GM18499 (cell line): ENCODE measurements around the gene ABCB6.

Experiments
- ATAC-seq: cut with Tn5 transposase; IDR thresholded peaks from one replicate; pipeline ENCODE4 v1.9.1; 2021; ENCODE audit warnings: moderate number of reproducible peaks; ENCODE audit not compliant: insufficient read depth, unreplicated experiment

The ABCB6 gene

DNA sequence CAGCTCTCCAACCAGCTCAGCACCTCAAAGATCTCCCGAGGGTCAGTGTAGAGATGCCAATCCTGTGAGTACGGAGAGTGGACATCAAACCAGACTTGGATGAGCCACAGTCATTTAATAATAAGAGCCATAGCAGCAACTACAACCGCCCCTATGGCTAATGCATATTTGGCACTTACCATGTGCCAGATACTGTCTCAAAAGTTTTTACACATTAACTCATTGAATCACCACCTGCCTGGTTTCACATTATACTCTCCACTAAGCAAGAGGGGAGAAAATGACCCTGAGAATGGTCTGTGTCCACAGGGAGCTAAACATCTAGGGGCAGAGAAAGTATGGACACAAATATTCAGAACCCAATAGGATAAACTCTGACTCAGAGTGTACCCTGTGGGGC lies 44.6 kb downstream of the ABCB6 start:
- ATAC-seq, result no peak

DNA sequence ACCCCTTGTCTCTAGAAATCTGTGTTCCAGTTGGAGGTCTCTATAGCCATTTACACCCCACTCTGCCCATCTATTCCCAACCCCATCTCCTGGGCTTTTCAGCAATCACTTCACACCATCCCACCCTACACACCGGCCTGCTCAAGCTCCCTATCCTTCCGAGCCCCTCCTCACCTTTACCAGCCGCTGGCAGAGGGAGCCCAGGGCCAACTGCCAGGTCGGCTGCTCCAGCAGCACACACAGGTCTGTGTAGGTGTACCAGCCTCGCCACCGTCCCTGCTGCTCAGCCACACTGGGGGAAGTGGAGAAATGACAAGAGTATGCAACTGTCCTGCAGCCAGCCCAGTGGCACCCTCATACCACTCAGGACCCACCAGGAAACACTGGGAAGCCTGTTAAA lies 45.6 kb downstream of the ABCB6 start:
- no peak for ATAC-seq

DNA sequence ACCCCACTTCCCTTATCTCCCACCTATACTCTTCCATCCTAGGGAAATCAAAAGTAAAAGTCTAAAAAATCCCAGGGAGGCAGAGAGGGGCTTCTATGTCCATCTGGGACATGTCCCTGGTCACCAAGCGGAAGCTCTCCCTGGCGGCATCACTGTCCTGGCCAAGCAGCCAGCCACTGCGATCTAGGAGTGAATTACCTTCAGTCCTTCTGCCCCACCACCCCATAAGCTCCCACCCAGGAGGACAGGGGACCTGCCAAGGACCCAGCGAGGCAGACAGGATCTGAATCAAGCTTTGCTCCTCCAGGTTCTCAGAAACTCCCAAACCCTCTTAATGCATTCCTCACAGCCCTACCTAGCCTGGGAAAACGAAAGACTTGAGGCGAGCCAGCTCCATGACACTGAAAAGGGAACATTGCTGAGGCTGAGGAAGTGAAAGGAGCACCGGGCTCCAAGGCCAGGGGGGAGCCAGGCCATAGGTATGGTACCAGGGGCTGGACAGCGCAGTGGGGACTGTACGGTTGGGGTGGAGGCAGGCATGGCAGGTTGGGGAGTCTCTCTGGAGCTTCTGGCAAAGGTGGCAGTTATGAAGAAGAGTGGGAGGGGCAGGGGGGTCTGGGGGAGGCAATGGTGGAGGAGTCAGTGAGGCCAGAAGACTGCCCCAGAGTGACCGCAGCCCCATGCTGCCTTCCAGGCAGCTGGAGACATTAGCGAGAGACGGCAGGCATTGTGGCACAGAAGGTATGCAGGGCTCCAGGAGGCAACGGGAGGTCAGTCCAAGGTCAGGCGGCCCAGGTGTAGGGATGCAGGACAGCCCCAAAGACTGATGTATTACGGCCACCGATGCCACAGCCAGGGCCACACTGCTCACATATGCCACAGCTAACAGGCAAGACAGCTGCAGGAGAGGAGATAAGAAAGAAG lies 46.3 kb downstream of the ABCB6 start:
- ATAC-seq, result no peak

DNA sequence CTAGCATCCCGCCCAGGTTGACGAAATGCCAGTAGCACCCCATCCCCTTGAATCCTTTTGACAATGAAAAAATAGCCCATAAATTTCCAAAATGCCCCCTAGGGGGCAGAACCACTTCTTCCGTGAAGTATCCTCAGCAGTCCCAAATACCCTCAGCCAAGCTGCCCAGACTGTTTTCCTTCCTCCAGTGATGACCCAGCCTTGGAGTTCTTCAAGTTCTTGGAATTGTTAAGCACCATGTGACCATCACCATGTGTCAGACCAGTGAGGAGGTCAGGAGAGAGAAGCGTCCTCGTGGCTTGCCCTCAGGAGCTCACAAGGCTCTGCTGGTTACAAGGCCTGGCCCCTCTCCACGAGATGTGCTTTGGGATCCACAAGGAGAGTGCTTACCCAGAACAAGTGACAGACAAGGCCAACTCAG lies 47.5 kb downstream of the ABCB6 start:
- ATAC-seq, result no peak

DNA sequence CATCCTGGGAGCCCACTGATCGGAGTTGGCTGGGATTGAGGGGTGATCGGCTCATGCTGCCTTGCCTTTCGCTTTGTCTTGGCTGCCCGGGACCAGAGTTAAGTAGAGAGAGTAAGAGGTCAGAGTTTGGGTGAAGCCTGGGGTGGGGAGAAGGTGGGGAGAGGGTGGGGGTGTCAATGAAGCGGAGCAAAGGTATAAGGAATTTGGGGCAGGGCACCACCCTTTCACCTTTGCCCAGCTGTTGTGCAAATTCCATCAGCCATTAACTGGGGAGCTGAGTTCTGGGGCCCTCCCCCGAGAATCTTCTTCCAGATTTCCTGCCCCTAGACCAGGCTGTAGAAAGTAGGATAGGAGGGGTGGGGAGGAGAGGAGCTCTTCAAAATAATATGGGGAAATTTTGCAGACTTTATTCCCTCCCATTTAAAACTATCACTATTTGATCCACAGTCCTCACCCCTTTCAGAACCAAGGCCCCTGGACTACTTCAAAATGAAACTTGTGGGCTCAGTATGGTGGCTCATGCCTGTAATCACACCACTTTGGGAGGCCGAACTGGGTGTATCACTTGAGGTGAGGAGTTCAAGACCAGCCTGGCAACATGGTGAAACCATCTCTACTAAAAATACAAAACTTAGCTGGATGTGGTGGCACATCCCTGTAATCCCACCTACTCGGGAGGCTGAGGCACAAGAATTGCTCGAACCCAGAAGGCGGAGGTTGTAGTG lies 48.7 kb downstream of the ABCB6 start, which contains the start of gene SLC23A3:
SLC23A3 (minus strand) TSS at position 100 of the 725 bp plus-strand sequence; CDS start at position 55, 45 bp downstream.
- ATAC-seq, result no peak

DNA sequence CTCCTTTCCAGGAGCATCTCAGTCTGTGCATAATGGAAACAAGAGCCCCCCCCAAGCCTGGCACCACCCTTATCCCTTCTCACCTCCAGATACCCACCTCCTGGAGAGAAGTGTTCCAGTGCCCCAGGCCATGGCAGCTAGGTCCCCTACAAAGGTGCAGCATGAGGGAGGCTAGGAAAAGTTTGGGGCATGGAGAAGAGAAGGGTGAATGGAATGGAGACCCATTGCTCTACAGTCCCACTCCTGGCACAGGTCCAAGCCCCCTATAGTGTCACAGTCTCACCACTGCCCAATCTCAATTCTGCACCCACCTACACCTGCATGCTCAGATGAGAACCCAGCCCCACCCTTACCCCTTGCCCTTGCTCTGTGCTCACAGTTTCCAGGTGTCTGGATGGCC lies 49.8 kb downstream of the ABCB6 start:
- no peak for ATAC-seq

DNA sequence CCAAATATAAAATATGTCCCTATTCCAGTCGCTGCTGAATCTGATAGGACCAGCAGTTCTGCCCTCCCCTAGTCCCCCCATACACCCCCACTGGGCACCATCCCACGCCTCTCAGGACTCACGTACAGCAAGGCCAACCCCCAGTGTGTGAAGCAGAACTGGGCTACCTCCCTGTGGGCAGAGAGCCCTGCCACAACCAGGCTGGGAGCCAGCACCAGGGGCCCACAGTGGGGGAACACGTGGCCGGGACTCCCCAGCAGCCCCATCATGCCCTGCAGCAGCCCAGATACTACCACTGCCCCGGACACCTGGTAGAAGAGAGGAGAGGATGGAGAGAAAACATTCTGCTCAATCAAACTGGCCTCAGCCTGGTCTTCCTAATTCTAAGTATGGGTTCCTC lies 50.2 kb downstream of the ABCB6 start:
- no peak for ATAC-seq

DNA sequence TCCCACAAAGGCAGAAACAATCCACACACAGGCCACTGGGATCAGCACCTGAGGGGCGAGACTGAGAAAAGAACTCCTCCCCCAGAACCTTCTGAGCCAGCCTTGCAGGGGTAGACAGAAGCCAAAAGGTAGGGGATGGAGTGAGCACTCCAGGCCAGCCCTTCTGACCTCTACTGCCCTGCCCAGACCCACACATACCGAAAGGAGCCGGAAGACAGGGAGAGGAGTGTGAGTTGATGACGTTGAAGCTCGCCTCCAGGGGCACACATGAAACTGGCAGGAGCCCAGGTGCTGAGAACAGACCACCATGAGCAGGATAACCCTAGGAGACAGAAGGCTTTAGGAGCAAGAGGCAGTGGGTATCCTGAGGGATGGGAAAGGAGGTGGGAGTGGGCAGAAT lies 50.8 kb downstream of the ABCB6 start:
- ATAC-seq, result no peak

DNA sequence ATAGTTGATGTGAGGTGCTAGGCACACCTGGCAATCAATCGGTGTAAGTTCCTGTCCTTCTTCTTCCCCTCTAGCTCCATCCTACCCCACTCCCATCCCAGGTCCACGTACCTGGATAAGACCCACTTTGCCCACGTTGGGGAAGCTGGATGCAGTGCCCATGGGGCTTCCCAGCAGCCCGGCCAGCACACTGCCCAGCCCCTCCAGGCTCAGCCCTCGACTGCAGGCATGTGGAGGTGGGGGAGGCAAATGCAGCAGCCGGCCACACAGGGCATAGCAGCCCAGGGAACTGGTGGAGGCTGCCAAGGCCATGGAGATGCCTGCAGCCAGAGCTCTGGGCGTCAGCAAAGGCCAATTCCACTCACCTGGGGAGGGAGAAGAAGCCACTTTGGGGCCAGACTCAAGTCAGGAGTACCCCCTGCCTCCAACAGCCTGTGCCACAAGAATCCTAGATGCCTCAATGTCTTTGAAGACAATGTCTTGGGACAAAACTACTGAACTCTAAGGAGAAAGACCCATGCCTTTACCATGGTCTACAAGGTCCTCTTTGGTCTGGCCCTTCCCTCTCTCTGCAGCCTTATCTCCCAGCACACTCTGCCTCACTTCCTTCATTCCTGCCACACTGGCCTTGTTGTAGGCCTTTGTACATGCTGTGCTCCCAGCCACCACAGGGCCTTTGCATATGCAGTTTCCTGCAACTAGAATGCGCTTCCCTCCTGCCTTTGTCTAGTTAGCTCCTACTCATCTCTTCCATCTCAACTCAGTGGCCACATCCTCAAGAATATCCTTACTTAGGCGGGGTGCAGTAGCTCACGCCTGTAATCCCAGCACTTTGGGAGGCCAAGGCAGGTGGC lies 53.5 kb downstream of the ABCB6 start:
- no peak for ATAC-seq

DNA sequence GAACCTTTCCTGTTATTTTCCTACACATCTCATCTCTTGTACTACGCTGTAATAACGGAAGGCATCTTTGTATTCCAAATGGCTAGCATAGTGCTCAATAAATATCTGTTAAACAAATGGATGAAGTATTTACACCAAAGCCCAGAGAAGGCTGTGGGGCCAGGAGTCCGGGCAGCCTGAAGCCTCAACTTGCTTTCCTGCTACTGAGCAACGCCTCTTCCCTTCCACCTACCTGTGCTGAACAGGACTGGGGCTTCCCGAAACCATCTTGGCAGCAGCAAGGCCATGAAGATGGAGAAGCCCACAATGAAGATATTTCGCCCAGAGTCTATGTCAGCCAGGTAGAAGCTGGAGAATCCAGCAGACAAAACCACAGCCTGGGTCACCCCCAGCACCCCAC lies 55.6 kb downstream of the ABCB6 start:
- no peak for ATAC-seq

DNA sequence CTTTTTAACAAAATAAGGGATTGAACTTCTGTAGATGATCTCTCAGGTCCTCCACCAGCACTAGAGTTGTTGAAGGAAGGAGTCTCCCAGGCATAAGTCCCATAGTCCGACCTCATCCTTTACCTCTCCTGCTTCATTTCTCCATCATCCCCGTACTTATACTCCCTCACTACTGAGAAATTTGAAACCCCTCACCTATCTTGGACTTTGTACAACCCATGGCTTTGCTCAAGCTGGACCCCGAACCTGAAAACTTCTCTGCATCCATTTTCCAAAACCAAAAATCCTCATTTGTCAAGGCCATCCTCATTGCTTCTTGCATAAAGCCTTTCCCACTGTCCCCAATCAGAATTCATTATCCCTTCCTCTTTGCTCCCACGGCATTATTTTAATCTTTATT lies 57.7 kb downstream of the ABCB6 start:
- ATAC-seq, result no peak

DNA sequence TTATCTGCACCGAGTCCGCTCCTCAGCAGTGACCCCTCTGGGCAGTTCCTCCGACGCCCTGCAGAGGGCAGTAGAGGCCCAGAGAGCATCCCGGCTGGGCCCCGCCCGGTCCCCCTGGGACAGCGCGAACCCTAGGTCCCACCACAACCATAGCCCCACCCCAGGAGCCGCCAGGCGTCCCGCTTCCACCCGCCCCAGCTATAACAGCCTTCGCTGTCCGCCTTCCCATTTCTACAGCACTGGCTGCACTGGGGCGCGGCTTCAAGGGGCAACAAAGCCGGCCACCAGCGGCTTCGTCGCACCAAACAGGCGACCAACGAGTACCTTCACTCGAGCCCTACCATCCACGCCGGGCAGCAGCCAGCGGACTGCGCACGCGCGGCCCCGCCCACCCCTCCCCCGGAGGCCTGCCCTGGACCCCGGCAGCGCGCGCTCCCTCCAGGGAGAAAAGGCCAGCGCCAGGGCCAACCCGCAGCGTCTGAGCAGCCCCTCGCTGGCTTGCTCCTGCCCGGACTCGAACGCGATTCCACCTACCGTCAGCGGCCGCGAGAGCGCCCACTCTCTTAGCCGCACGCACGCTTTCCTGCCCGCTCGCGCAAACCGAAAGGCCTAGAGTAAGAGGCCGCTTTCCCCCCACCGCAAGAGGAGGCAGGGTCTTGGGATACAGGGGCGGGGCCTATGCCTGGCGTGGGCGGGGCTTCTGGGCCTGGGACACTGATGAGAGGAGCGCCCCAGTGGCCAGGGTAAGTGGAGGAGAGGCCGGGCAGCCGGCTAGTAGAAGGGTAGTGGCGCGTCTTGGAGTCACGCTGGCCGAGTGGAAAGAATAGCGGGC lies 58.4 kb downstream of the ABCB6 start, which contains the start of gene NHEJ1:
NHEJ1 (minus strand) TSS at position 630 of the 832 bp plus-strand sequence. CDS start 2,453 bp downstream, outside the sequence.
- peak; percentile 80 for ATAC-seq
